SJCRH30 (cell line): ENCODE data around the gene FCER1A. TPM values are rescaled to one million over a fixed set of nuclear protein-coding genes. Genes with fewer than 3 reads are reported as not detected.

Experiments used
- DNase-seq, 2 experiments: peaks; one replicate each; pipeline ENCODE4 v3.0.0-alpha.2; 2015 to 2020
- H3K27ac ChIP-seq: fragments of 250-450 bp; sonication (Bioruptor Pico); 2 replicates; pipeline ENCODE4 v1.5.1; 2020; ENCODE audit warnings: mild to moderate bottlenecking, moderate library complexity
- H3K27me3 ChIP-seq: fragments of 250-450 bp; sonication (Bioruptor Pico); 2 replicates; pipeline ENCODE4 v1.5.1; 2020; ENCODE audit warnings: mild to moderate bottlenecking, moderate library complexity
- H3K36me3 ChIP-seq: fragments of 250-450 bp; sonication (Bioruptor Pico); 2 replicates; pipeline ENCODE4 v1.5.1; 2020; ENCODE audit warnings: mild to moderate bottlenecking, moderate library complexity
- H3K4me1 ChIP-seq: fragments of 250-450 bp; sonication (Bioruptor Pico); 2 replicates; pipeline ENCODE4 v1.5.1; 2020; ENCODE audit warnings: mild to moderate bottlenecking, moderate library complexity
- H3K4me3 ChIP-seq: fragments of 250-450 bp; sonication (Bioruptor Pico); 2 replicates; pipeline ENCODE4 v1.5.1; 2020; ENCODE audit warnings: mild to moderate bottlenecking, moderate library complexity
- H3K9me3 ChIP-seq: fragments of 250-450 bp; sonication (Bioruptor Pico); replicated peaks from 2 replicates; pipeline ENCODE4 v1.5.1; 2020; ENCODE audit warnings: mild to moderate bottlenecking, moderate library complexity
- total RNA-seq: library from RNA; depleted of rRNA; stranded (reverse); fragments of >200 nt; shearing (Covaris generic); gene quantifications from 2 replicates; pipeline ENCODE4 v1.2.3, GENCODE V29; 2014; rRNA removed

Gene FCER1A
- not detected in 2 replicates for total RNA-seq

- Histone ChIP-seq H3K27me3 (no peaks in the 10 kb centered on the region), H3K4me3 (no peak within 1 kb of the TSS), H3K9me3 (no peaks in the 10 kb centered on the region), H3K36me3 (no peaks in the 10 kb centered on the region), H3K4me1 (no peaks in the 10 kb centered on the region), H3K27ac (no peak within 1 kb of the TSS)
- DNase-seq, result no peak
Measured at GRCh38 chr1:159302095-159302494, at the start of gene FCER1A. FCER1A (plus strand) TSS chr1:159302336; CDS start chr1:159302365, 29 bp downstream.

- H3K27me3 ChIP-seq, result no peaks in the 10 kb centered on the region
- DNase-seq, result no peak
- H3K27ac ChIP-seq, result no peak overlapping the region
- no peaks in the 10 kb centered on the region for H3K4me1 ChIP-seq
- H3K9me3 ChIP-seq, result no peaks in the 10 kb centered on the region
- H3K36me3 ChIP-seq, result no peaks in the 10 kb centered on the region
- no peak overlapping the region for H3K4me3 ChIP-seq
Measured at GRCh38 chr1:159261311-159261710, 40.8 kb upstream of the FCER1A start.

GRCh38 chr1:159261721-159262494, 40.2 kb upstream of the FCER1A start:
- Histone ChIP-seq H3K4me1 (no peaks in the 10 kb centered on the region), H3K9me3 (no peaks in the 10 kb centered on the region), H3K27me3 (no peaks in the 10 kb centered on the region), H3K27ac (no peak overlapping the region), H3K36me3 (no peaks in the 10 kb centered on the region), H3K4me3 (no peak overlapping the region)
- DNase-seq, result no peak

GRCh38 chr1:159266832-159267231, 35.3 kb upstream of the FCER1A start:
- no peaks in the 10 kb centered on the region for H3K9me3 ChIP-seq
- no peaks in the 10 kb centered on the region for H3K36me3 ChIP-seq
- no peaks in the 10 kb centered on the region for H3K4me1 ChIP-seq
- no peak overlapping the region for H3K27ac ChIP-seq
- DNase-seq, result no peak
- no peak overlapping the region for H3K4me3 ChIP-seq
- H3K27me3 ChIP-seq, result no peaks in the 10 kb centered on the region

GRCh38 chr1:159274631-159275030, 27.5 kb upstream of the FCER1A start:
- H3K36me3 ChIP-seq, result no peaks in the 10 kb centered on the region
- H3K9me3 ChIP-seq, result no peaks in the 10 kb centered on the region
- H3K4me3 ChIP-seq, result no peak overlapping the region
- no peaks in the 10 kb centered on the region for H3K27me3 ChIP-seq
- H3K4me1 ChIP-seq, result no peaks in the 10 kb centered on the region
- H3K27ac ChIP-seq, result no peak overlapping the region
- no peak for DNase-seq

- H3K27ac ChIP-seq, result no peak overlapping the region
- DNase-seq, result no peak
- H3K27me3 ChIP-seq, result no peaks in the 10 kb centered on the region
- no peak overlapping the region for H3K4me3 ChIP-seq
- H3K9me3 ChIP-seq, result no peaks in the 10 kb centered on the region
- H3K36me3 ChIP-seq, result no peaks in the 10 kb centered on the region
- H3K4me1 ChIP-seq, result no peaks in the 10 kb centered on the region
Measured at GRCh38 chr1:159275891-159276290, 26.2 kb upstream of the FCER1A start.

GRCh38 chr1:159279773-159280172, 22.4 kb upstream of the FCER1A start:
- Histone ChIP-seq H3K4me3 (no peak overlapping the region), H3K27ac (no peak overlapping the region), H3K4me1 (no peaks in the 10 kb centered on the region), H3K36me3 (no peaks in the 10 kb centered on the region), H3K27me3 (no peaks in the 10 kb centered on the region), H3K9me3 (no peaks in the 10 kb centered on the region)
- DNase-seq, result no peak

- H3K9me3 ChIP-seq, result no peaks in the 10 kb centered on the region
- no peak overlapping the region for H3K4me3 ChIP-seq
- no peak overlapping the region for H3K27ac ChIP-seq
- no peaks in the 10 kb centered on the region for H3K36me3 ChIP-seq
- no peak for DNase-seq
- no peaks in the 10 kb centered on the region for H3K27me3 ChIP-seq
- H3K4me1 ChIP-seq, result no peaks in the 10 kb centered on the region
Measured at GRCh38 chr1:159282118-159282517, 20.0 kb upstream of the FCER1A start.

- Histone ChIP-seq H3K27ac (no peak overlapping the region), H3K27me3 (no peaks in the 10 kb centered on the region), H3K36me3 (no peaks in the 10 kb centered on the region), H3K4me1 (no peaks in the 10 kb centered on the region), H3K9me3 (no peaks in the 10 kb centered on the region), H3K4me3 (no peak overlapping the region)
- DNase-seq, result no peak
Measured at GRCh38 chr1:159289060-159289459, 13.1 kb upstream of the FCER1A start.

GRCh38 chr1:159291424-159291823, 10.7 kb upstream of the FCER1A start:
- Histone ChIP-seq H3K4me1 (no peaks in the 10 kb centered on the region), H3K9me3 (no peaks in the 10 kb centered on the region), H3K4me3 (no peak overlapping the region), H3K27ac (no peak overlapping the region), H3K36me3 (no peaks in the 10 kb centered on the region), H3K27me3 (no peaks in the 10 kb centered on the region)
- no peak for DNase-seq

- DNase-seq, result no peak
- Histone ChIP-seq H3K4me3 (no peak overlapping the region), H3K36me3 (no peaks in the 10 kb centered on the region), H3K9me3 (no peaks in the 10 kb centered on the region), H3K27me3 (no peaks in the 10 kb centered on the region), H3K27ac (no peak overlapping the region), H3K4me1 (no peaks in the 10 kb centered on the region)
Measured at GRCh38 chr1:159296706-159297375, 5.3 kb upstream of the FCER1A start.

GRCh38 chr1:159300146-159300545, 2.0 kb upstream of the FCER1A start:
- H3K4me1 ChIP-seq, result no peaks in the 10 kb centered on the region
- no peaks in the 10 kb centered on the region for H3K36me3 ChIP-seq
- no peaks in the 10 kb centered on the region for H3K27me3 ChIP-seq
- no peak overlapping the region for H3K27ac ChIP-seq
- H3K9me3 ChIP-seq, result no peaks in the 10 kb centered on the region
- DNase-seq, result no peak
- no peak overlapping the region for H3K4me3 ChIP-seq

GRCh38 chr1:159307346-159308020, 5.3 kb downstream of the FCER1A start:
- Histone ChIP-seq H3K36me3 (no peaks in the 10 kb centered on the region), H3K9me3 (no peaks in the 10 kb centered on the region), H3K4me3 (no peak overlapping the region), H3K27me3 (no peaks in the 10 kb centered on the region), H3K27ac (no peak overlapping the region), H3K4me1 (no peaks in the 10 kb centered on the region)
- DNase-seq, result no peak

GRCh38 chr1:159311679-159312078, 9.5 kb downstream of the FCER1A start:
- no peak overlapping the region for H3K27ac ChIP-seq
- no peak for DNase-seq

GRCh38 chr1:159315381-159315780, 13.2 kb downstream of the FCER1A start:
- no peak overlapping the region for H3K27ac ChIP-seq
- H3K4me3 ChIP-seq, result no peak overlapping the region
- H3K9me3 ChIP-seq, result no peaks in the 10 kb centered on the region
- H3K36me3 ChIP-seq, result no peaks in the 10 kb centered on the region
- no peak for DNase-seq
- no peaks in the 10 kb centered on the region for H3K4me1 ChIP-seq
- H3K27me3 ChIP-seq, result no peaks in the 10 kb centered on the region

More at GRCh38 chr1:159311679-159312078, 9.5 kb downstream of the FCER1A start:
- Histone ChIP-seq H3K4me3 (no peak overlapping the region), H3K9me3 (no peaks in the 10 kb centered on the region), H3K27me3 (no peaks in the 10 kb centered on the region), H3K4me1 (no peaks in the 10 kb centered on the region), H3K36me3 (no peaks in the 10 kb centered on the region)
